DND-41 (cell line): ENCODE results near the gene ATP6V0B.

ENCODE experiments used
- ATAC-seq: fragments of 200-7000 bp; cut with Tn5 transposase; 3 replicates; pipeline ENCODE4 v1.9.1; 2021; ENCODE audit warnings: low read depth; ENCODE audit not compliant: insufficient read depth
- DNase-seq: peaks from one replicate; pipeline ENCODE4 v3.0.0-alpha.2; 2020
- H2AFZ ChIP-seq: 2 replicates; pipeline ENCODE4 v1.6.0; 2012; ENCODE audit warnings: low read depth, low read length
- H3K27ac ChIP-seq: 2 replicates; pipeline ENCODE4 v1.5.1; 2012; ENCODE audit warnings: low read length, inconsistent platforms
- H3K27me3 ChIP-seq: fragments of 200-600 bp; sonication (generic); 2 replicates; pipeline ENCODE4 v1.6.0; 2012; ENCODE audit warnings: low read length, mild to moderate bottlenecking, inconsistent platforms; ENCODE audit not compliant: insufficient read depth, poor library complexity
- H3K36me3 ChIP-seq: 2 replicates; pipeline ENCODE4 v1.5.1; 2012; ENCODE audit warnings: low read length, inconsistent platforms; ENCODE audit not compliant: insufficient read depth
- H3K4me1 ChIP-seq: 2 replicates; pipeline ENCODE4 v1.5.1; 2012; ENCODE audit warnings: mild to moderate bottlenecking, low read length; ENCODE audit not compliant: insufficient read depth
- H3K4me2 ChIP-seq: 2 replicates; pipeline ENCODE4 v1.6.0; 2012; ENCODE audit warnings: mild to moderate bottlenecking, moderate library complexity, low read length, inconsistent platforms; ENCODE audit not compliant: insufficient read depth
- H3K4me3 ChIP-seq, 2 experiments: fragments of 200-600 bp in 1 of 2; shearing (Covaris generic) in 1 of 2; 2 replicates each; pipeline ENCODE4 v1.5.1; 2012 to 2016; ENCODE audit warnings: inconsistent platforms in 2 of 2, low read length in 2 of 2, mild to moderate bottlenecking in 2 of 2, low read depth in 1 of 2, moderate library complexity in 1 of 2
- H3K79me2 ChIP-seq: 2 replicates; pipeline ENCODE4 v1.6.0; 2012; ENCODE audit warnings: low read length, inconsistent platforms; ENCODE audit not compliant: insufficient read depth
- H3K9ac ChIP-seq: 2 replicates; pipeline ENCODE4 v1.6.0; 2012; ENCODE audit warnings: low read depth, mild to moderate bottlenecking, inconsistent platforms, low read length, moderate library complexity
- H3K9me3 ChIP-seq: 2 replicates; pipeline ENCODE4 v1.5.1; 2012; ENCODE audit warnings: low read length, moderate library complexity, mild to moderate bottlenecking, inconsistent platforms; ENCODE audit not compliant: insufficient read depth, severe bottlenecking
- H4K20me1 ChIP-seq: 2 replicates; pipeline ENCODE4 v1.6.0; 2012; ENCODE audit warnings: low read length; ENCODE audit not compliant: insufficient read depth
- EZH2 ChIP-seq: IDR thresholded peaks from 3 replicates; pipeline ENCODE4 v1.6.1; 2012; ENCODE audit warnings: borderline replicate concordance, low read depth, mild to moderate bottlenecking, moderate library complexity, low read length, inconsistent platforms; ENCODE audit not compliant: severe bottlenecking
- TF ChIP-seq, protein P1 (sequence below): IDR thresholded peaks from 2 replicates; pipeline ENCODE4 v1.5.1; 2012; ENCODE audit warnings: borderline replicate concordance, low read length, moderate library complexity, mild to moderate bottlenecking; ENCODE audit not compliant: poor library complexity, severe bottlenecking; ENCODE audit errors: extremely low read depth

The ATP6V0B gene

DNA sequence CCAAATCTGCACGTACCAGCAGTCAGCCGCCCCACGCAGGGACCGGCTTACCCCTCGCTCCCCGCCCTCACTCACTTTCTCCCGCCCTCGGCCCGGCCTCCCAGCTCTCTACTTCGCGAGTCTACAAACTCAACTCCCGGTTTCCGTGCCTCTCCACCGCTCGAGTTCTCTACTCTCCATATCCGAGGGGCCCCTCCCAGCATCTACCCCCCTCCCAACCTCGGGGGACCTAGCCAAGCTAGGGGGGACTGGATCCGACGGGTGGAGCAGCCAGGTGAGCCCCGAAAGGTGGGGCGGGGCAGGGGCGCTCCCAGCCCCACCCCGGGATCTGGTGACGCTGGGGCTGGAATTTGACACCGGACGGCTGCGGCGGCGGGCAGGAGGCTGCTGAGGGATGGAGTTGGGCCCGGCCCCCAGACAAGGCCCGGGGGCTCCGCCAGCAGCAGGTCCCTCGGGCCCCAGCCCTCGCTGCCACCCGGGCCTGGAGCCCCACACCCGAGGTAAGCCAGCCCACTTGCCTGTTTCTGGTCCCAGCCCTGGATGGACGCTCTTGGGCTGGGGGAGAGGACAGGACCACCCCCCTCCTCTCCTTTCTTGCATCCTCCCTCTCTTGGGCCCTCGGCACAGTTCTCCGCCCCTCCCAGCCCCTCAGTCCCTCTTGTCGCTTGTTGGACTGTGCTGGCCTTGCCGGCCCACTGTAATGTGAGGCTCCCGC lies 41.2 kb upstream of the ATP6V0B start, which contains the start of gene ARTN:
TSS of gene ARTN (plus strand) at position 416 of the 715 bp plus-strand sequence. CDS start 1,856 bp downstream, outside the sequence.
- ATAC-seq (no peak), DNase-seq (no peak)
- H3K4me1 ChIP-seq: no peaks in the 10 kb centered on the region
- no peaks in the 10 kb centered on the region for H3K79me2 ChIP-seq
- H3K9ac ChIP-seq: no peak within 1 kb of the TSS
- no peak within 1 kb of the TSS for H3K4me3 ChIP-seq
- no peak within 1 kb of the TSS for H3K4me2 ChIP-seq
- TF ChIP-seq, protein P1, sequence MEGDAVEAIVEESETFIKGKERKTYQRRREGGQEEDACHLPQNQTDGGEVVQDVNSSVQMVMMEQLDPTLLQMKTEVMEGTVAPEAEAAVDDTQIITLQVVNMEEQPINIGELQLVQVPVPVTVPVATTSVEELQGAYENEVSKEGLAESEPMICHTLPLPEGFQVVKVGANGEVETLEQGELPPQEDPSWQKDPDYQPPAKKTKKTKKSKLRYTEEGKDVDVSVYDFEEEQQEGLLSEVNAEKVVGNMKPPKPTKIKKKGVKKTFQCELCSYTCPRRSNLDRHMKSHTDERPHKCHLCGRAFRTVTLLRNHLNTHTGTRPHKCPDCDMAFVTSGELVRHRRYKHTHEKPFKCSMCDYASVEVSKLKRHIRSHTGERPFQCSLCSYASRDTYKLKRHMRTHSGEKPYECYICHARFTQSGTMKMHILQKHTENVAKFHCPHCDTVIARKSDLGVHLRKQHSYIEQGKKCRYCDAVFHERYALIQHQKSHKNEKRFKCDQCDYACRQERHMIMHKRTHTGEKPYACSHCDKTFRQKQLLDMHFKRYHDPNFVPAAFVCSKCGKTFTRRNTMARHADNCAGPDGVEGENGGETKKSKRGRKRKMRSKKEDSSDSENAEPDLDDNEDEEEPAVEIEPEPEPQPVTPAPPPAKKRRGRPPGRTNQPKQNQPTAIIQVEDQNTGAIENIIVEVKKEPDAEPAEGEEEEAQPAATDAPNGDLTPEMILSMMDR: no peak
- no peak for TF ChIP-seq EZH2
- H3K36me3 ChIP-seq: peaks cover 7% of the 10 kb centered on the region
- H4K20me1 ChIP-seq: no peaks in the 10 kb centered on the region
- no peak within 1 kb of the TSS for H3K27ac ChIP-seq
- no peaks in the 10 kb centered on the region for H3K27me3 ChIP-seq
- no peak within 1 kb of the TSS for H2AFZ ChIP-seq
- H3K9me3 ChIP-seq: no peaks in the 10 kb centered on the region

DNA sequence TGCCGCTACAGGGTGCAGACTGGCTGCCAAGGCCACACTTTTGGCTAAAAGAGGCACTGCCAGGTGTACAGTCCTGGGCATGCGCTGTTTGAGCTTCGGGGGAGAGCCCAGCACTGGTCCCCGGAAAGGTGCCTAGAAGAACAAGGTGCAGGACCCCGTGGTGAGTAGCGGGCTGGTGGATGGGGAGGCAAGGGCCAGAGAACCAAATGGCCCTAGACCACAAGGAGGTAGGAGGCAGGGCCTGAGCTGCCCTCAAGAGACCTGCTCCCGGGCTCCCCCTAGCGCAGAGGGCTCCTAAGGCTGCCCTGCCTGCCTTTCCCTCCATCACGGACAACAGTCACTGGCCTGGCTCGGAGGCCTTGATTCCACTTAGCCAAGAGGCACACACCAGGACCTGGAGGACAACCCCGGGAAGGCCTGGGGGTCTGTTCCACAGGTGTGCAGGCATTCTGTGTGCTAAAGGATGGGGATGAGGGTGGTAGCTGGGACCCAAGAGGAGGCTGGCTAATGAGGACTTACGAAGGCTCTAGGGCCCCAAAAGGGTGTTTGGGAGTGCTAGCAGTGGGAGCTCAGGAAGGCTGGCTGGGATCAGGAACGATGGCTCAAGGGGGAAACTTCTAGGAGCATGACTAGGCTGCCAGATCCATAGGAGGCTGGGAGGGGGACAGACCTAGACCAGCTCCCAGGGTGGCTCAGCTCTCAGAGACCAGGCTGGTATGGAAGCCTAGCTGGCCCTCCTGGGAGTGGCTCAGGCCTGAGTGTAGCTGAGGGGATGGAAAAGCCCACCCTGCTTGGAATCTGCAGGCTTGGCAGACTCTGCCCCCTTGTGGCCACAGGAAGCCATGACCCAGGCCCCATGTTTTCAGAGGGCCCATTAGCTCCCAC lies 40.4 kb upstream of the ATP6V0B start:
- peak; percentile 82 for ATAC-seq
- H3K36me3 ChIP-seq: peaks cover 7% of the 10 kb centered on the region
- H3K79me2 ChIP-seq: no peaks in the 10 kb centered on the region
- no peak overlapping the region for H3K4me2 ChIP-seq
- no peaks in the 10 kb centered on the region for H3K9me3 ChIP-seq
- no peak overlapping the region for H2AFZ ChIP-seq
- DNase-seq: peak; percentile 68
- no peak overlapping the region for H3K4me3 ChIP-seq
- H4K20me1 ChIP-seq: no peaks in the 10 kb centered on the region
- no peaks in the 10 kb centered on the region for H3K4me1 ChIP-seq
- TF ChIP-seq, protein P1: peak; percentile 96
- TF ChIP-seq EZH2: no peak
- no peak overlapping the region for H3K9ac ChIP-seq
- no peak overlapping the region for H3K27ac ChIP-seq
- no peaks in the 10 kb centered on the region for H3K27me3 ChIP-seq

DNA sequence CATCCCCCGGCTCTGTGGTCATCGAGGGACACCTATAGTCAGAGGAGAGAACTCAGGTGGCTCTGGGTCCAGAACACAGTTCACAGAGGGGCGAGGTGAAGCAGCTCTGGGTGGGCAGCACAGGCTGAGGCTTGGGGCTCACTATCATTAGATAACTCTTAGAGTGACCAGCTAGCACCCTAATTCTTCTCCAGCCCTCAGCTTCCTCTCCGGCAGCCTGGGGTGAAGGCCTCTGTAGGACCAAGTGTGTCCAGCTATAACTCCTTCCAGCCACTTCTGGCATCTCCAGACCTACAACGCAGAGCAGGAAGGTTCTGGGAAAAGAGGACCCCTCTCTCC lies 39.8 kb upstream of the ATP6V0B start:
- H3K27me3 ChIP-seq: no peaks in the 10 kb centered on the region

More for the DNA sequence above, 39.8 kb upstream of the ATP6V0B start:
- peaks cover 6% of the 10 kb centered on the region for H3K36me3 ChIP-seq
- DNase-seq (no peak), ATAC-seq (no peak)
- no peaks in the 10 kb centered on the region for H4K20me1 ChIP-seq
- no peak overlapping the region for H3K4me2 ChIP-seq
- no peak overlapping the region for H3K27ac ChIP-seq
- no peaks in the 10 kb centered on the region for H3K4me1 ChIP-seq
- no peaks in the 10 kb centered on the region for H3K79me2 ChIP-seq
- no peak overlapping the region for H3K9ac ChIP-seq
- no peak for TF ChIP-seq EZH2
- TF ChIP-seq, protein P1: no peak
- no peaks in the 10 kb centered on the region for H3K9me3 ChIP-seq
- no peak overlapping the region for H3K4me3 ChIP-seq
- no peak overlapping the region for H2AFZ ChIP-seq
